GM12878 (cell line): ENCODE data around the gene XPC. TPM values are rescaled to one million over a fixed set of nuclear protein-coding genes. Genes with fewer than 3 reads are reported as not detected.

Experiments
- ATAC-seq: fragments of 200-7000 bp; cut with Tn5 transposase; 3 replicates; pipeline ENCODE4 v1.9.1; 2020; ENCODE audit warnings: mild to moderate bottlenecking, moderate library complexity
- BruUV-seq: library from RNA; stranded (reverse); fragments of 400-500 nt; replicated peaks from 2 replicates; lab custom pipeline; 2021; lab: Mats Ljungman, UMichigan
- CTCF ChIA-PET: fragments of 300-600 bp; sonication (Branson Sonifier 250); formaldehyde crosslinking; extraction: SDS; loops from one replicate; lab custom pipeline; 2021; ENCODE audit warnings: inconsistent platforms; lab: Yijun Ruan, JAX
- POLR2A ChIA-PET: fragments of 350-600 bp; formaldehyde crosslinking; extraction: SDS; loops from one replicate; lab custom pipeline; 2021; ENCODE audit warnings: inconsistent platforms; lab: Charles Lee
- RAD21 ChIA-PET: fragments of 300-600 bp; sonication (Branson Sonifier 250); formaldehyde crosslinking; loops from one replicate; lab custom pipeline; 2023; ENCODE audit warnings: antibody characterized with exemption; ENCODE audit not compliant: unreplicated experiment; lab: Charles Lee
- SMC1A ChIA-PET: fragments of 300-600 bp; sonication (Branson Sonifier 250); formaldehyde crosslinking; loops from one replicate; lab custom pipeline; 2023; ENCODE audit not compliant: unreplicated experiment, uncharacterized antibody; lab: Charles Lee
- DNase-seq: peaks from one replicate; pipeline ENCODE4 v3.0.0-alpha.2; 2011; ENCODE audit warnings: low read depth, low spot score
- FAIRE-seq: peaks from 3 replicates; lab custom pipeline; 2011; peaks lifted over from hg19 to GRCh38; lab: Jason Lieb, UNC
- H2AFZ ChIP-seq: 2 replicates; pipeline ENCODE4 v1.6.0; 2011; ENCODE audit warnings: low read depth, low read length, control low read depth; ENCODE audit not compliant: control insufficient read depth
- H3K27ac ChIP-seq: 2 replicates; pipeline ENCODE4 v1.5.1; 2011; ENCODE audit warnings: control low read depth; ENCODE audit not compliant: control insufficient read depth, insufficient read depth
- H3K27me3 ChIP-seq, 2 experiments: replicated peaks in 1 of 2; 2 replicates each; pipeline versions ENCODE4 v1.6.0 to v1.6.1; 2011; ENCODE audit warnings: low read length in 1 of 2; ENCODE audit not compliant: control insufficient read depth in 2 of 2, insufficient read depth in 2 of 2
- H3K36me3 ChIP-seq, 2 experiments: 2 replicates each; pipeline ENCODE4 v1.5.1; 2011; ENCODE audit warnings: low read length in 1 of 2; ENCODE audit not compliant: control insufficient read depth in 2 of 2, insufficient read depth in 2 of 2
- H3K4me1 ChIP-seq: 2 replicates; pipeline ENCODE4 v1.6.1; 2011; ENCODE audit warnings: mild to moderate bottlenecking, low read length, moderate library complexity, mixed read lengths; ENCODE audit not compliant: control insufficient read depth, insufficient read depth
- H3K4me2 ChIP-seq: 2 replicates; pipeline ENCODE4 v1.6.0; 2011; ENCODE audit warnings: control low read depth; ENCODE audit not compliant: control insufficient read depth, insufficient read depth
- H3K4me3 ChIP-seq: fragments of 200-600 bp; sonication (generic); 2 replicates; pipeline ENCODE4 v1.5.1; 2016
- H3K79me2 ChIP-seq: 2 replicates; pipeline ENCODE4 v1.6.0; 2011; ENCODE audit warnings: low read length; ENCODE audit not compliant: control insufficient read depth, insufficient read depth
- H3K9ac ChIP-seq: 2 replicates; pipeline ENCODE4 v1.8.0; 2011; ENCODE audit warnings: low read length, control low read depth, mixed read lengths; ENCODE audit not compliant: control insufficient read depth, insufficient read depth
- H3K9me3 ChIP-seq: replicated peaks from 3 replicates; pipeline ENCODE4 v1.5.1; 2011; ENCODE audit warnings: mild to moderate bottlenecking, low read length; ENCODE audit not compliant: control insufficient read depth, insufficient read depth
- H4K20me1 ChIP-seq: 2 replicates; pipeline ENCODE4 v1.6.0; 2011; ENCODE audit not compliant: control insufficient read depth, insufficient read depth
- ELK1 ChIP-seq: IDR thresholded peaks from 2 replicates; pipeline ENCODE4 v1.6.1; 2012; ENCODE audit warnings: low read depth, low read length, improper control_type of control experiment
- POLR2A ChIP-seq: IDR thresholded peaks from 2 replicates; pipeline ENCODE4 v1.6.1; 2011; ENCODE audit warnings: low read depth, mild to moderate bottlenecking, low read length
- WGBS: methylation state at CpG from one replicate; pipeline ENCODE4 v1.1.6; 2016; ENCODE audit warnings: low lambda C conversion rate; ENCODE audit not compliant: insufficient replicate concordance, insufficient coverage; ENCODE audit errors: missing lambda C conversion rate; 5-methylcytosine and 5-hydroxymethylcytosine counted together
- in situ Hi-C: fragments of 300-500 bp; cut with MboI; formaldehyde crosslinking; loops from 9 replicates; pipeline ENCODE4 v1.14.3; 2018; ENCODE audit warnings: mixed read lengths
- intact Hi-C: fragments of 100-400 bp; cut with micrococcal nuclease; formaldehyde crosslinking; loops from one replicate; pipeline ENCODE4 v1.14.2; 2022; ENCODE audit not compliant: unreplicated experiment
- polyA plus RNA-seq, 11 experiments: library from polyadenylated mRNA; depleted of rRNA in 4 of 11; unstranded in 6 of 11; stranded (reverse) in 5 of 11; fragments of >200 nt; fragmentation: Nextera tagmentation in 4 of 11; fragmentation: Illumina TruSeq in 1 of 11; extraction: Ambion mirVana in 4 of 11; extraction: Trizol in 1 of 11; gene quantifications; 1 replicate in 1 of 11; 2 replicates in 10 of 11; pipeline versions ENCODE4 v1.2.1 to v1.2.3, GENCODE V29; 2011 to 2016; ENCODE audit warnings: inconsistent platforms in 2 of 11, missing spikeins in 2 of 11, low read depth in 1 of 11
- total RNA-seq, 4 experiments: library from RNA; depleted of rRNA in 3 of 4; stranded (reverse); fragments of >200 nt in 3 of 4; fragmentation: Illumina TruSeq in 1 of 4; extraction: Trizol in 1 of 4; gene quantifications; 2 replicates each; pipeline versions ENCODE4 v1.2.1 to v1.2.3, GENCODE V29; 2013 to 2021
- TF ChIP-seq, protein P1 (sequence below): fragments of 450-650 bp; IDR thresholded peaks from 2 replicates; pipeline ENCODE4 v1.6.1; 2017; ENCODE audit warnings: antibody characterized with exemption, mild to moderate bottlenecking, moderate library complexity

XPC gene
- total and polyA plus RNA-seq, 10 of the 15 experiments (the other 5 are each of a cell fraction or from before 2014, with no cell fraction given), result 4.0 to 48.3 (median 29.8) TPM

- TF ChIP-seq, protein P1, sequence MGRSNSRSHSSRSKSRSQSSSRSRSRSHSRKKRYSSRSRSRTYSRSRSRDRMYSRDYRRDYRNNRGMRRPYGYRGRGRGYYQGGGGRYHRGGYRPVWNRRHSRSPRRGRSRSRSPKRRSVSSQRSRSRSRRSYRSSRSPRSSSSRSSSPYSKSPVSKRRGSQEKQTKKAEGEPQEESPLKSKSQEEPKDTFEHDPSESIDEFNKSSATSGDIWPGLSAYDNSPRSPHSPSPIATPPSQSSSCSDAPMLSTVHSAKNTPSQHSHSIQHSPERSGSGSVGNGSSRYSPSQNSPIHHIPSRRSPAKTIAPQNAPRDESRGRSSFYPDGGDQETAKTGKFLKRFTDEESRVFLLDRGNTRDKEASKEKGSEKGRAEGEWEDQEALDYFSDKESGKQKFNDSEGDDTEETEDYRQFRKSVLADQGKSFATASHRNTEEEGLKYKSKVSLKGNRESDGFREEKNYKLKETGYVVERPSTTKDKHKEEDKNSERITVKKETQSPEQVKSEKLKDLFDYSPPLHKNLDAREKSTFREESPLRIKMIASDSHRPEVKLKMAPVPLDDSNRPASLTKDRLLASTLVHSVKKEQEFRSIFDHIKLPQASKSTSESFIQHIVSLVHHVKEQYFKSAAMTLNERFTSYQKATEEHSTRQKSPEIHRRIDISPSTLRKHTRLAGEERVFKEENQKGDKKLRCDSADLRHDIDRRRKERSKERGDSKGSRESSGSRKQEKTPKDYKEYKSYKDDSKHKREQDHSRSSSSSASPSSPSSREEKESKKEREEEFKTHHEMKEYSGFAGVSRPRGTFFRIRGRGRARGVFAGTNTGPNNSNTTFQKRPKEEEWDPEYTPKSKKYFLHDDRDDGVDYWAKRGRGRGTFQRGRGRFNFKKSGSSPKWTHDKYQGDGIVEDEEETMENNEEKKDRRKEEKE, result no peak
These were observed 37.7 kb downstream of the XPC start (continued) for GRCh38 chr3:14140668-14141067.

- H3K9ac ChIP-seq, result no peak overlapping the region
- BruUV-seq, result no TSS peak
- H3K4me2 ChIP-seq, result no peak overlapping the region
- FAIRE-seq (no peak), DNase-seq (no peak), ATAC-seq (no peak)
- POLR2A ChIA-PET, result interaction anchor here (1.1 kb wide), 1 partner anchor 15 kb away, joined by 4 read pairs; the partner anchor contains the start of genes CHCHD4 and TMEM43
- SMC1A ChIA-PET, result no interaction called here
- no peak overlapping the region for H3K4me3 ChIP-seq
- RAD21 ChIA-PET, result no interaction called here
- intact Hi-C loops (no loop called here), in situ Hi-C loops (no loop called here)
- no peaks in the 10 kb centered on the region for H4K20me1 ChIP-seq
- 89% methylated on average over 5 of the region's 5 CpGs for WGBS
- H3K27ac ChIP-seq, result no peak overlapping the region
- no peak overlapping the region for H2AFZ ChIP-seq
- TF ChIP-seq POLR2A (peak; percentile 18; the same call in 1 of the 2 replicates), ELK1 (no peak)
- H3K36me3 ChIP-seq, result peaks cover 4 to 12% of the 10 kb centered on the region in 2 experiments; a peak in 3 of 4 replicates
- CTCF ChIA-PET, result no interaction called here
- H3K27me3 ChIP-seq, result no peaks in the 10 kb centered on the region
- peaks cover 11% of the 10 kb centered on the region for H3K4me1 ChIP-seq
- H3K79me2 ChIP-seq, result no peaks in the 10 kb centered on the region
- H3K9me3 ChIP-seq, result no peaks in the 10 kb centered on the region
These were observed 38.6 kb downstream of the XPC start for GRCh38 chr3:14139771-14140170.
